Progenitor cell of endocrine pancreas (in vitro differentiated cells): ENCODE results near the gene ARHGAP30. TPM values are rescaled to one million over a fixed set of nuclear protein-coding genes. Genes with fewer than 3 reads are reported as not detected.

Experiments
- DNase-seq: peaks from one replicate; pipeline ENCODE4 v3.0.0; 2021; ENCODE audit warnings: low spot score; ENCODE audit not compliant: unreplicated experiment
- H3K27ac Mint-ChIP-seq: 2 replicates; pipeline ENCODE4 v1.8.0; 2021; ENCODE audit warnings: mild to moderate bottlenecking, moderate library complexity, mixed read lengths
- H3K27me3 Mint-ChIP-seq: 2 replicates; pipeline ENCODE4 v1.8.0; 2021; ENCODE audit warnings: mixed read lengths
- H3K36me3 Mint-ChIP-seq: 2 replicates; pipeline ENCODE4 v1.8.0; 2022; ENCODE audit warnings: mixed read lengths; ENCODE audit not compliant: insufficient read depth
- H3K4me1 Mint-ChIP-seq: 2 replicates; pipeline ENCODE4 v1.8.0; 2021; ENCODE audit warnings: low read depth, mixed read lengths
- H3K4me3 Mint-ChIP-seq: 2 replicates; pipeline ENCODE4 v1.8.0; 2021; ENCODE audit warnings: low read depth, mild to moderate bottlenecking, moderate library complexity, mixed read lengths
- H3K9me3 Mint-ChIP-seq: 2 replicates; pipeline ENCODE4 v1.8.0; 2021; ENCODE audit warnings: low read depth, mixed read lengths
- CTCF ChIP-seq: fragments of 200-600 bp; sonication (generic); IDR thresholded peaks from one replicate; pipeline ENCODE4 v1.5.0; 2021; ENCODE audit warnings: antibody characterized with exemption, mild to moderate bottlenecking; ENCODE audit not compliant: unreplicated experiment
- total RNA-seq: library from RNA; stranded (reverse); gene quantifications from 2 replicates; pipeline ENCODE4 v1.2.1, GENCODE V29; 2021

The ARHGAP30 gene
- total RNA-seq, 1 donor from 2014 or later: not detected

GRCh38 chr1:161001525-161001924, 68.2 kb downstream of the ARHGAP30 start:
- TF ChIP-seq CTCF: no peak
- Mint-ChIP-seq H3K36me3 (peaks cover 16% of the 10 kb centered on the region), H3K4me3 (no peak overlapping the region), H3K4me1 (peaks cover 3% of the 10 kb centered on the region), H3K9me3 (no peaks in the 10 kb centered on the region), H3K27ac (no peak overlapping the region), H3K27me3 (no peaks in the 10 kb centered on the region)
- DNase-seq: no peak

GRCh38 chr1:161000736-161001480, 68.8 kb downstream of the ARHGAP30 start:
- H3K36me3 Mint-ChIP-seq: peaks cover 14% of the 10 kb centered on the region
- DNase-seq: no peak
- no peak overlapping the region for H3K27ac Mint-ChIP-seq
- no peaks in the 10 kb centered on the region for H3K9me3 Mint-ChIP-seq
- no peak for TF ChIP-seq CTCF
- no peak overlapping the region for H3K4me3 Mint-ChIP-seq
- H3K27me3 Mint-ChIP-seq: no peaks in the 10 kb centered on the region
- peaks cover 3% of the 10 kb centered on the region for H3K4me1 Mint-ChIP-seq

- no peak for DNase-seq
- no peak for TF ChIP-seq CTCF
- H3K4me3 Mint-ChIP-seq: no peak overlapping the region
- H3K27ac Mint-ChIP-seq: no peak overlapping the region
- peaks cover 3% of the 10 kb centered on the region for H3K4me1 Mint-ChIP-seq
- H3K9me3 Mint-ChIP-seq: no peaks in the 10 kb centered on the region
- H3K36me3 Mint-ChIP-seq: peaks cover 20% of the 10 kb centered on the region
- no peaks in the 10 kb centered on the region for H3K27me3 Mint-ChIP-seq
Observed at GRCh38 chr1:160999376-160999775, 70.3 kb downstream of the ARHGAP30 start.

- peak overlapping the region; percentile 85 for H3K27ac Mint-ChIP-seq
- peak; percentile 55 for TF ChIP-seq CTCF
- no peak overlapping the region for H3K4me3 Mint-ChIP-seq
- no peaks in the 10 kb centered on the region for H3K9me3 Mint-ChIP-seq
- no peaks in the 10 kb centered on the region for H3K27me3 Mint-ChIP-seq
- no peak for DNase-seq
- peaks cover 21% of the 10 kb centered on the region for H3K36me3 Mint-ChIP-seq
- H3K4me1 Mint-ChIP-seq: peaks cover 3% of the 10 kb centered on the region
Observed at GRCh38 chr1:160997323-160998038, 72.2 kb downstream of the ARHGAP30 start.

Other genes with a start within 250 kb of the ARHGAP30 start
- not detected in 2 replicates for gene CD244, start 207.0 kb downstream of the ARHGAP30 start, total RNA-seq
- 0.33 TPM in 1 of 2 replicates, not detected in the other for gene ITLN1, start 184.7 kb downstream of the ARHGAP30 start, total RNA-seq
- gene ITLN2, start 115.1 kb downstream of the ARHGAP30 start, total RNA-seq: 1.2 and 1.8 TPM in 2 replicates
- gene F11R, start 48.7 kb downstream of the ARHGAP30 start, total RNA-seq: 149 and 156 TPM in 2 replicates
- gene TSTD1, start 30.9 kb downstream of the ARHGAP30 start, total RNA-seq: 52.0 and 54.7 TPM in 2 replicates
- gene USF1, start 23.9 kb downstream of the ARHGAP30 start, total RNA-seq: 79.9 and 88.7 TPM in 2 replicates
- 1.9 and 2.4 TPM in 2 replicates for gene NECTIN4, start 19.7 kb upstream of the ARHGAP30 start, total RNA-seq
- gene KLHDC9, start 28.5 kb upstream of the ARHGAP30 start, total RNA-seq: 14.7 and 16.7 TPM in 2 replicates
- gene PFDN2, start 48.1 kb upstream of the ARHGAP30 start, total RNA-seq: 54.8 and 57.9 TPM in 2 replicates
- gene NIT1, start 48.2 kb upstream of the ARHGAP30 start, total RNA-seq: 58.6 and 59.0 TPM in 2 replicates
- gene DEDD, start 62.8 kb upstream of the ARHGAP30 start, total RNA-seq: 46.9 and 49.3 TPM in 2 replicates
- gene UFC1, start 84.1 kb upstream of the ARHGAP30 start, total RNA-seq: 139 and 150 TPM in 2 replicates
- gene USP21, start 89.6 kb upstream of the ARHGAP30 start, total RNA-seq: 48.8 and 51.1 TPM in 2 replicates
- 50.9 and 56.5 TPM in 2 replicates for gene PPOX, start 96.5 kb upstream of the ARHGAP30 start, total RNA-seq
- 45.9 and 48.2 TPM in 2 replicates for gene B4GALT3, start 107.6 kb upstream of the ARHGAP30 start, total RNA-seq
- gene ADAMTS4, start 129.2 kb upstream of the ARHGAP30 start, total RNA-seq: 0.22 and 0.24 TPM in 2 replicates
- gene NDUFS2, start 132.5 kb upstream of the ARHGAP30 start, total RNA-seq: 98.2 and 103 TPM in 2 replicates
- gene FCER1G, start 145.4 kb upstream of the ARHGAP30 start, total RNA-seq: 0.60 and 1.5 TPM in 2 replicates
- gene APOA2, start 153.7 kb upstream of the ARHGAP30 start, total RNA-seq: 51.3 and 74.2 TPM in 2 replicates
- gene TOMM40L, start 156.2 kb upstream of the ARHGAP30 start, total RNA-seq: 15.2 and 16.3 TPM in 2 replicates
- not detected in 2 replicates for gene NR1I3, start 168.3 kb upstream of the ARHGAP30 start, total RNA-seq
- 0.86 and 1.1 TPM in 2 replicates for gene PCP4L1, start 188.9 kb upstream of the ARHGAP30 start, total RNA-seq
- 4.4 and 4.5 TPM in 2 replicates for gene MPZ, start 240.1 kb upstream of the ARHGAP30 start, total RNA-seq
- 167 and 190 TPM in 2 replicates for gene SDHC, start 244.5 kb upstream of the ARHGAP30 start, total RNA-seq